GM19372 (cell line): ENCODE data around the gene CHCHD4.

ENCODE experiments used
- ATAC-seq: cut with Tn5 transposase; IDR thresholded peaks from one replicate; pipeline ENCODE4 v1.9.1; 2021; ENCODE audit warnings: mild to moderate bottlenecking, low read depth, moderate library complexity; ENCODE audit not compliant: unreplicated experiment

The CHCHD4 gene

GRCh38 chr3:14124615-14125192, at the start of gene CHCHD4, which contains the start of gene TMEM43:
Gene CHCHD4 (minus strand): TSS chr3:14124870. CDS start chr3:14124676, 194 bp downstream.
Gene TMEM43 (plus strand): TSS chr3:14125052. CDS start chr3:14125194, 142 bp downstream.
- ATAC-seq = peak; percentile 87

GRCh38 chr3:14172496-14172895, 47.8 kb upstream of the CHCHD4 start:
- no peak for ATAC-seq

- ATAC-seq = no peak
These were observed 46.0 kb upstream of the CHCHD4 start for GRCh38 chr3:14170531-14171159.

- ATAC-seq = no peak
These were observed 45.2 kb upstream of the CHCHD4 start for GRCh38 chr3:14169871-14170270.

- ATAC-seq = no peak
These were observed 44.8 kb upstream of the CHCHD4 start for GRCh38 chr3:14169435-14169834.

- ATAC-seq = no peak
These were observed 42.4 kb upstream of the CHCHD4 start for GRCh38 chr3:14166877-14167603.

- ATAC-seq = no peak
These were observed 37.5 kb upstream of the CHCHD4 start for GRCh38 chr3:14162178-14162577.

- no peak for ATAC-seq
These were observed 36.6 kb upstream of the CHCHD4 start for GRCh38 chr3:14161282-14161681.

GRCh38 chr3:14159426-14159825, 34.8 kb upstream of the CHCHD4 start:
- no peak for ATAC-seq

GRCh38 chr3:14158370-14158769, 33.7 kb upstream of the CHCHD4 start:
- no peak for ATAC-seq

GRCh38 chr3:14157951-14158350, 33.3 kb upstream of the CHCHD4 start:
- ATAC-seq = no peak

- ATAC-seq = no peak
These were observed 32.3 kb upstream of the CHCHD4 start for GRCh38 chr3:14156843-14157561.

- no peak for ATAC-seq
These were observed 31.5 kb upstream of the CHCHD4 start for GRCh38 chr3:14156201-14156600.

GRCh38 chr3:14154895-14155440, 30.3 kb upstream of the CHCHD4 start:
- ATAC-seq = no peak

- no peak for ATAC-seq
These were observed 29.6 kb upstream of the CHCHD4 start for GRCh38 chr3:14154276-14154675.

GRCh38 chr3:14153663-14154062, 29.0 kb upstream of the CHCHD4 start:
- no peak for ATAC-seq

GRCh38 chr3:14152963-14153355, 28.3 kb upstream of the CHCHD4 start:
- ATAC-seq = no peak

GRCh38 chr3:14152233-14152962, 27.7 kb upstream of the CHCHD4 start:
- no peak for ATAC-seq

- no peak for ATAC-seq
These were observed 26.9 kb upstream of the CHCHD4 start for GRCh38 chr3:14151471-14152083.
